SK-N-SH treated with all-trans-retinoic acid at 6 μM for 48 hours (cell line): Measurements from ENCODE around the gene NUP155.

Source experiments
- ATAC-seq: fragments of 200-7000 bp; cut with Tn5 transposase; 3 replicates; pipeline ENCODE4 v1.9.1; 2020; ENCODE audit warnings: mild to moderate bottlenecking, moderate library complexity
- ARNTL ChIP-seq: fragments of 450-650 bp; formaldehyde crosslinking; IDR thresholded peaks from 2 replicates; pipeline ENCODE4 v1.5.0; 2020; ENCODE audit warnings: low read depth, mild to moderate bottlenecking, moderate library complexity, borderline replicate concordance
- BACH2 ChIP-seq: fragments of 250-450 bp; sonication (Bioruptor Pico); IDR thresholded peaks from 2 replicates; pipeline ENCODE4 v1.9.0; 2021; ENCODE audit warnings: mild to moderate bottlenecking, borderline replicate concordance
- CSDC2 ChIP-seq: fragments of 250-450 bp; sonication (Bioruptor Pico); IDR thresholded peaks from 2 replicates; pipeline ENCODE4 v1.5.0; 2020; ENCODE audit warnings: mild to moderate bottlenecking, moderate library complexity
- CSRNP3 ChIP-seq: fragments of 250-450 bp; sonication (Bioruptor Pico); IDR thresholded peaks from 2 replicates; pipeline ENCODE4 v1.5.1; 2021; ENCODE audit warnings: mild to moderate bottlenecking, moderate library complexity
- ESRRG ChIP-seq: fragments of 250-450 bp; sonication (Bioruptor Pico); IDR thresholded peaks from 2 replicates; pipeline ENCODE4 v1.6.1; 2021; ENCODE audit warnings: mild to moderate bottlenecking
- GLIS3 ChIP-seq: fragments of 250-450 bp; sonication (Bioruptor Pico); IDR thresholded peaks from 2 replicates; pipeline ENCODE4 v1.5.0; 2020; ENCODE audit warnings: mild to moderate bottlenecking, moderate library complexity
- ISL1 ChIP-seq: fragments of 250-450 bp; sonication (Bioruptor Pico); IDR thresholded peaks from 2 replicates; pipeline ENCODE4 v2.1.2; 2022; ENCODE audit warnings: mild to moderate bottlenecking, moderate library complexity
- OSR1 ChIP-seq: fragments of 250-450 bp; sonication (Bioruptor Pico); IDR thresholded peaks from 2 replicates; pipeline ENCODE4 v1.8.0; 2022; ENCODE audit warnings: moderate library complexity, mild to moderate bottlenecking, inconsistent platforms
- SNAI2 ChIP-seq: fragments of 250-450 bp; sonication (Bioruptor Pico); IDR thresholded peaks from 2 replicates; pipeline ENCODE4 v1.5.0; 2020; ENCODE audit warnings: mild to moderate bottlenecking, moderate library complexity
- TCF4 ChIP-seq: fragments of 250-450 bp; sonication (Bioruptor Pico); IDR thresholded peaks from 2 replicates; pipeline ENCODE4 v1.8.0; 2021; ENCODE audit warnings: mild to moderate bottlenecking, moderate library complexity, borderline replicate concordance
- TOX ChIP-seq: fragments of 250-450 bp; sonication (Bioruptor Pico); IDR thresholded peaks from 2 replicates; pipeline ENCODE4 v1.8.0; 2021; ENCODE audit warnings: mild to moderate bottlenecking, moderate library complexity, borderline replicate concordance
- ZC3H10 ChIP-seq: fragments of 250-450 bp; sonication (Bioruptor Pico); IDR thresholded peaks from 2 replicates; pipeline ENCODE4 v1.5.1; 2021; ENCODE audit warnings: mild to moderate bottlenecking, moderate library complexity
- ZFP3 ChIP-seq: fragments of 250-450 bp; sonication (Bioruptor Pico); IDR thresholded peaks from 2 replicates; pipeline ENCODE4 v1.5.0; 2020; ENCODE audit warnings: mild to moderate bottlenecking, moderate library complexity
- ZFP30 ChIP-seq: fragments of 450-650 bp; formaldehyde crosslinking; IDR thresholded peaks from 2 replicates; pipeline ENCODE4 v1.5.0; 2022; ENCODE audit warnings: mild to moderate bottlenecking, moderate library complexity
- ZNF70 ChIP-seq: fragments of 450-650 bp; formaldehyde crosslinking; IDR thresholded peaks from 2 replicates; pipeline ENCODE4 v1.5.0; 2020; ENCODE audit warnings: mild to moderate bottlenecking, moderate library complexity
- ZNF8 ChIP-seq: fragments of 450-650 bp; formaldehyde crosslinking; IDR thresholded peaks from 2 replicates; pipeline ENCODE4 v1.5.0; 2020; ENCODE audit warnings: mild to moderate bottlenecking, moderate library complexity
- TF ChIP-seq, protein P1 (sequence below): fragments of 250-450 bp; sonication (Bioruptor Pico); IDR thresholded peaks from 2 replicates; pipeline ENCODE4 v1.8.0; 2020; ENCODE audit warnings: mild to moderate bottlenecking, moderate library complexity, borderline replicate concordance
- TF ChIP-seq, protein P2 (sequence below): fragments of 250-450 bp; sonication (Bioruptor Pico); IDR thresholded peaks from 2 replicates; pipeline ENCODE4 v1.5.1; 2020; ENCODE audit warnings: low read depth, mild to moderate bottlenecking, moderate library complexity
- TF ChIP-seq, protein P3 (sequence below): fragments of 250-450 bp; sonication (Bioruptor Pico); IDR thresholded peaks from 2 replicates; pipeline ENCODE4 v1.5.0; 2020; ENCODE audit warnings: mild to moderate bottlenecking, moderate library complexity
- TF ChIP-seq, protein P4 (sequence below): fragments of 250-450 bp; sonication (Bioruptor Pico); IDR thresholded peaks from 2 replicates; pipeline ENCODE4 v1.8.0; 2021; ENCODE audit warnings: low read depth, mild to moderate bottlenecking, moderate library complexity, borderline replicate concordance

Gene NUP155

GRCh38 chr5:37412515-37412914, 41.6 kb upstream of the NUP155 start (continued):
- TF ChIP-seq, protein P1, sequence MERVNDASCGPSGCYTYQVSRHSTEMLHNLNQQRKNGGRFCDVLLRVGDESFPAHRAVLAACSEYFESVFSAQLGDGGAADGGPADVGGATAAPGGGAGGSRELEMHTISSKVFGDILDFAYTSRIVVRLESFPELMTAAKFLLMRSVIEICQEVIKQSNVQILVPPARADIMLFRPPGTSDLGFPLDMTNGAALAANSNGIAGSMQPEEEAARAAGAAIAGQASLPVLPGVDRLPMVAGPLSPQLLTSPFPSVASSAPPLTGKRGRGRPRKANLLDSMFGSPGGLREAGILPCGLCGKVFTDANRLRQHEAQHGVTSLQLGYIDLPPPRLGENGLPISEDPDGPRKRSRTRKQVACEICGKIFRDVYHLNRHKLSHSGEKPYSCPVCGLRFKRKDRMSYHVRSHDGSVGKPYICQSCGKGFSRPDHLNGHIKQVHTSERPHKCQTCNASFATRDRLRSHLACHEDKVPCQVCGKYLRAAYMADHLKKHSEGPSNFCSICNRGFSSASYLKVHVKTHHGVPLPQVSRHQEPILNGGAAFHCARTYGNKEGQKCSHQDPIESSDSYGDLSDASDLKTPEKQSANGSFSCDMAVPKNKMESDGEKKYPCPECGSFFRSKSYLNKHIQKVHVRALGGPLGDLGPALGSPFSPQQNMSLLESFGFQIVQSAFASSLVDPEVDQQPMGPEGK (CRISPR knock-in tag): no peak
- TF ChIP-seq BACH2 (CRISPR knock-in tag): no peak

DNA sequence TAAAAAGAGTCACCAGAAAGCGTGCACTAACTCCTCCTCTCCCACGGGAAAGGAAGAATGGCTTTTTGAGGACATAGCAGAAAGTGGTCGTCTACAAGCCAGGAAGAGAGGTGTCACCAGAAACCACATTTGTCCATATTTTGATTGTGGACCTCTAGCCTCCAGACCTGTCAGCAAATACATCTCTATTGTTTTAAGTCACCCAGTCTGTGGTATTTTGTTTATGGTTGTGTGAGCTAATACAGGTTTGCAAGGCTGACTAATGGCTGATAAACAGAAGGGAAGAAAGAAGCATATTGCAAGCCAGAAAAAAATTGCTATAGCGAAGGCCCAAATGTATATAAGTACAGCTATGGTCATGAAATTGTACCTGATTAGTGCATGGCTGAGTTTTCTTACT, 29.6 kb upstream of the NUP155 start:
- TF ChIP-seq CSRNP3 (CRISPR knock-in tag) (no peak), BACH2 (CRISPR knock-in tag) (no peak), ZC3H10 (CRISPR knock-in tag) (no peak), GLIS3 (CRISPR knock-in tag) (no peak), ESRRG (CRISPR knock-in tag) (no peak), SNAI2 (CRISPR knock-in tag) (no peak), ARNTL (no peak), ZFP3 (CRISPR knock-in tag) (no peak)
- TF ChIP-seq, protein P2, sequence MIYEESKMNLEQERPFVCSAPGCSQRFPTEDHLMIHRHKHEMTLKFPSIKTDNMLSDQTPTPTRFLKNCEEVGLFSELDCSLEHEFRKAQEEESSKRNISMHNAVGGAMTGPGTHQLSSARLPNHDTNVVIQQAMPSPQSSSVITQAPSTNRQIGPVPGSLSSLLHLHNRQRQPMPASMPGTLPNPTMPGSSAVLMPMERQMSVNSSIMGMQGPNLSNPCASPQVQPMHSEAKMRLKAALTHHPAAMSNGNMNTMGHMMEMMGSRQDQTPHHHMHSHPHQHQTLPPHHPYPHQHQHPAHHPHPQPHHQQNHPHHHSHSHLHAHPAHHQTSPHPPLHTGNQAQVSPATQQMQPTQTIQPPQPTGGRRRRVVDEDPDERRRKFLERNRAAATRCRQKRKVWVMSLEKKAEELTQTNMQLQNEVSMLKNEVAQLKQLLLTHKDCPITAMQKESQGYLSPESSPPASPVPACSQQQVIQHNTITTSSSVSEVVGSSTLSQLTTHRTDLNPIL (CRISPR knock-in tag): no peak
- TF ChIP-seq, protein P3, sequence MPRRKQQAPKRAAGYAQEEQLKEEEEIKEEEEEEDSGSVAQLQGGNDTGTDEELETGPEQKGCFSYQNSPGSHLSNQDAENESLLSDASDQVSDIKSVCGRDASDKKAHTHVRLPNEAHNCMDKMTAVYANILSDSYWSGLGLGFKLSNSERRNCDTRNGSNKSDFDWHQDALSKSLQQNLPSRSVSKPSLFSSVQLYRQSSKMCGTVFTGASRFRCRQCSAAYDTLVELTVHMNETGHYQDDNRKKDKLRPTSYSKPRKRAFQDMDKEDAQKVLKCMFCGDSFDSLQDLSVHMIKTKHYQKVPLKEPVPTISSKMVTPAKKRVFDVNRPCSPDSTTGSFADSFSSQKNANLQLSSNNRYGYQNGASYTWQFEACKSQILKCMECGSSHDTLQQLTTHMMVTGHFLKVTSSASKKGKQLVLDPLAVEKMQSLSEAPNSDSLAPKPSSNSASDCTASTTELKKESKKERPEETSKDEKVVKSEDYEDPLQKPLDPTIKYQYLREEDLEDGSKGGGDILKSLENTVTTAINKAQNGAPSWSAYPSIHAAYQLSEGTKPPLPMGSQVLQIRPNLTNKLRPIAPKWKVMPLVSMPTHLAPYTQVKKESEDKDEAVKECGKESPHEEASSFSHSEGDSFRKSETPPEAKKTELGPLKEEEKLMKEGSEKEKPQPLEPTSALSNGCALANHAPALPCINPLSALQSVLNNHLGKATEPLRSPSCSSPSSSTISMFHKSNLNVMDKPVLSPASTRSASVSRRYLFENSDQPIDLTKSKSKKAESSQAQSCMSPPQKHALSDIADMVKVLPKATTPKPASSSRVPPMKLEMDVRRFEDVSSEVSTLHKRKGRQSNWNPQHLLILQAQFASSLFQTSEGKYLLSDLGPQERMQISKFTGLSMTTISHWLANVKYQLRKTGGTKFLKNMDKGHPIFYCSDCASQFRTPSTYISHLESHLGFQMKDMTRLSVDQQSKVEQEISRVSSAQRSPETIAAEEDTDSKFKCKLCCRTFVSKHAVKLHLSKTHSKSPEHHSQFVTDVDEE (CRISPR knock-in tag): no peak
- ATAC-seq: no peak

GRCh38 chr5:37396352-37396751, 25.4 kb upstream of the NUP155 start:
- ATAC-seq: no peak
- TF ChIP-seq CSDC2 (no peak), OSR1 (CRISPR knock-in tag) (no peak), ZNF8 (no peak), ZFP30 (CRISPR knock-in tag) (no peak), ARNTL (no peak), ISL1 (CRISPR knock-in tag) (no peak), TCF4 (CRISPR knock-in tag) (no peak), SNAI2 (CRISPR knock-in tag) (no peak), ESRRG (CRISPR knock-in tag) (no peak), ZFP3 (CRISPR knock-in tag) (no peak), ZNF70 (CRISPR knock-in tag) (no peak), TOX (CRISPR knock-in tag) (no peak)
- TF ChIP-seq, protein P1 (CRISPR knock-in tag): no peak
- TF ChIP-seq, protein P2 (CRISPR knock-in tag): no peak
- TF ChIP-seq, protein P4, sequence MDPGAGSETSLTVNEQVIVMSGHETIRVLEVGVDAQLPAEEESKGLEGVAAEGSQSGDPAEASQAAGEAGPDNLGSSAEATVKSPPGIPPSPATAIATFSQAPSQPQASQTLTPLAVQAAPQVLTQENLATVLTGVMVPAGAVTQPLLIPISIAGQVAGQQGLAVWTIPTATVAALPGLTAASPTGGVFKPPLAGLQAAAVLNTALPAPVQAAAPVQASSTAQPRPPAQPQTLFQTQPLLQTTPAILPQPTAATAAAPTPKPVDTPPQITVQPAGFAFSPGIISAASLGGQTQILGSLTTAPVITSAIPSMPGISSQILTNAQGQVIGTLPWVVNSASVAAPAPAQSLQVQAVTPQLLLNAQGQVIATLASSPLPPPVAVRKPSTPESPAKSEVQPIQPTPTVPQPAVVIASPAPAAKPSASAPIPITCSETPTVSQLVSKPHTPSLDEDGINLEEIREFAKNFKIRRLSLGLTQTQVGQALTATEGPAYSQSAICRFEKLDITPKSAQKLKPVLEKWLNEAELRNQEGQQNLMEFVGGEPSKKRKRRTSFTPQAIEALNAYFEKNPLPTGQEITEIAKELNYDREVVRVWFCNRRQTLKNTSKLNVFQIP (CRISPR knock-in tag): no peak
- TF ChIP-seq, all 23 proteins: peak for 0
